Brain microvascular endothelial cell (primary cell): ENCODE data around the gene SLC4A11.
"Not testable (repeated sequence)": the region's sequence is repeated elsewhere in the genome, so short reads cannot be mapped to it uniquely, and the experiment has no call there.

ENCODE experiments used
- DNase-seq: peaks from one replicate; pipeline ENCODE4 v3.0.0-alpha.2; 2020
- H3K27ac ChIP-seq: fragments of 250-450 bp; sonication (Bioruptor Pico); 2 replicates; pipeline ENCODE4 v1.5.1; 2020; ENCODE audit warnings: mild to moderate bottlenecking, moderate library complexity
- H3K27me3 ChIP-seq: fragments of 250-450 bp; sonication (Bioruptor Pico); replicated peaks from 2 replicates; pipeline ENCODE4 v1.5.1; 2020; ENCODE audit warnings: mild to moderate bottlenecking
- H3K36me3 ChIP-seq: fragments of 250-450 bp; sonication (Bioruptor Pico); replicated peaks from 2 replicates; pipeline ENCODE4 v1.5.1; 2020; ENCODE audit warnings: mild to moderate bottlenecking
- H3K4me3 ChIP-seq: 2 replicates; pipeline ENCODE4 v1.5.1; 2011; ENCODE audit warnings: low read depth, mild to moderate bottlenecking, control low read depth, low read length, moderate library complexity
- CTCF ChIP-seq: IDR thresholded peaks from 2 replicates; pipeline ENCODE4 v1.5.1; 2011; ENCODE audit warnings: low read depth, mild to moderate bottlenecking, moderate library complexity, low read length, control low read depth, inconsistent platforms; ENCODE audit errors: missing control alignments
- in situ Hi-C: cut with HindIII; loops from 2 replicates; pipeline ENCODE4 v1.10.0; 2017; ENCODE audit warnings: low sequenced_read_pairs, low pct_ligation_motif_present

Gene SLC4A11

GRCh38 chr20:3190681-3191111, 48.3 kb downstream of the SLC4A11 start:
- H3K27ac ChIP-seq, result no peak overlapping the region
- no peaks in the 10 kb centered on the region for H3K27me3 ChIP-seq
- DNase-seq, result no peak
- peaks cover 43% of the 10 kb centered on the region for H3K36me3 ChIP-seq
- no peak overlapping the region for H3K4me3 ChIP-seq
- in situ Hi-C loops, result no loop called here
- no peak for TF ChIP-seq CTCF

GRCh38 chr20:3189561-3190131, 49.3 kb downstream of the SLC4A11 start:
- no peak overlapping the region for H3K4me3 ChIP-seq
- no peak overlapping the region for H3K27ac ChIP-seq
- no peak for TF ChIP-seq CTCF
- in situ Hi-C loops, result no loop called here
- no peak for DNase-seq
- H3K27me3 ChIP-seq, result no peaks in the 10 kb centered on the region
- peaks cover 32% of the 10 kb centered on the region for H3K36me3 ChIP-seq

DNA sequence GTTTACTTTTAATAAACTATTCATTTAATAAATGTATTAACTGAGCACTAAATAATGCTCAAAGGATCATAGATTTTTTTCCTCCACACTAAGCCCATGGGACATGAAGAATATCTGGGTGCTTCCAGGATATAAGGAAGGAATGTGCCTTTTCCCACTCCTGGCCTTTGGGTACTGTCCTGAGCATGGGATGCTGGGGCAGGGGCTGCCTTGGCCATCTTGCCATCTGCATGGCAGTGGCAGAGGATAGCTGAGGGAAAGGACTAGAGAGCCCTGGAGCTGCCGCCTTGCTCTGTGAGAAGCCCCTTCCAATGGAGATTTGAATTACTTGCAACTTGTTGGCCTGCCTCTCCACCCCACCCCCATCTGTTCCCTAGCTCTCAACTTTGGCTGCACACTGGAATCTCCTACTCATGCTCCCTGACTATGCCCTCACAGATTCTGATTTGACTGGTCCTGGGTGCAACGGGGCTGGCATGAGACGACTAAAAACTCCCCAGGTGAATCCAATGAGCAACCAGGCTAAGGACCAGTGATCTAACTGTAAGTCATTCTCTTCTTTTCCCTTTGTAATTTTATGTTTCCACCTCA, 50.1 kb downstream of the SLC4A11 start:
- Histone ChIP-seq H3K4me3 (no peak overlapping the region), H3K27me3 (no peaks in the 10 kb centered on the region), H3K27ac (no peak overlapping the region), H3K36me3 (peaks cover 27% of the 10 kb centered on the region)
- no peak for DNase-seq
- in situ Hi-C loops, result no loop called here
- TF ChIP-seq CTCF, result no peak

DNA sequence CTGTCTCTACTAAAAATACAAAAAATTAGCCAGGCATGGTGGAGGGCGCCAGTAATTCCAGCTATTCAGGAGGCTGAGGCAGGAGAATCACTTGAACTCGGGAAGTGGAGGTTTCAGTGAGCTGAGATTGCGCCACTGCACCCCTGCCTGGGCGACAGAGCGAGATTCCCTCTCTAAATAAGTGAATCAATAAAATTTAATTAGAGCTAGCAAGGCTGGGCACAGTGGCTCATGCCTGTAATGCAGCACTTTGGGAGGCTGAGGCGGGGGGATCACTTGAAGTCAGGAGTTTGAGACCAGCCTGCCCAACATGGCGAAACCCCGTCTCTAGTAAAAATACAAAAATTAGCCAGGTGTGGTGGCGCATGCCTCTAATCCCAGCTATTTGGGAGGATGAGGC, 51.1 kb downstream of the SLC4A11 start:
- H3K4me3 ChIP-seq, H3K27me3 ChIP-seq, in situ Hi-C loops, H3K27ac ChIP-seq, DNase-seq: not testable (repeated sequence)
- H3K36me3 ChIP-seq, result peaks cover 16% of the 10 kb centered on the region

GRCh38 chr20:3183896-3184612, 54.9 kb downstream of the SLC4A11 start:
- Histone ChIP-seq H3K27me3 (no peaks in the 10 kb centered on the region), H3K27ac (no peak overlapping the region), H3K4me3 (no peak overlapping the region), H3K36me3 (no peaks in the 10 kb centered on the region)
- in situ Hi-C loops, result no loop called here
- no peak for TF ChIP-seq CTCF
- DNase-seq, result no peak

- H3K4me3 ChIP-seq, H3K36me3 ChIP-seq, DNase-seq, H3K27me3 ChIP-seq, in situ Hi-C loops, H3K27ac ChIP-seq: not testable (repeated sequence)
These were observed 56.6 kb downstream of the SLC4A11 start for GRCh38 chr20:3182429-3182828.
